Neutrophil (primary cell): ENCODE measurements around the gene AATK.

ENCODE experiments used
- H3K27ac ChIP-seq: fragments of 200-600 bp; sonication (generic); 2 replicates; pipeline ENCODE4 v1.5.1; 2016; ENCODE audit warnings: mild to moderate bottlenecking, moderate library complexity
- H3K27me3 ChIP-seq: fragments of 200-600 bp; sonication (generic); 2 replicates; pipeline ENCODE4 v1.6.0; 2016; ENCODE audit warnings: mild to moderate bottlenecking
- H3K36me3 ChIP-seq: fragments of 200-600 bp; sonication (generic); 2 replicates; pipeline ENCODE4 v1.5.1; 2017
- H3K4me1 ChIP-seq, 2 experiments: fragments of 200-600 bp in 1 of 2; sonication (generic) in 1 of 2; 1 replicate in 1 of 2; 2 replicates in 1 of 2; pipeline versions ENCODE4 v1.5.1 to v1.6.1; 2013 to 2016; ENCODE audit warnings: low read depth in 1 of 2, low read length in 1 of 2, mild to moderate bottlenecking in 1 of 2, moderate library complexity in 1 of 2; ENCODE audit not compliant: control insufficient read depth in 1 of 2, insufficient read depth in 1 of 2
- H3K4me3 ChIP-seq, 2 experiments: fragments of 200-600 bp in 1 of 2; sonication (generic) in 1 of 2; 1 replicate in 1 of 2; 2 replicates in 1 of 2; pipeline ENCODE4 v1.5.1; 2013 to 2016; ENCODE audit warnings: low read depth in 1 of 2, low read length in 1 of 2, mild to moderate bottlenecking in 1 of 2, moderate library complexity in 1 of 2
- H3K9me3 ChIP-seq: fragments of 200-600 bp; sonication (generic); 2 replicates; pipeline ENCODE4 v1.5.1; 2016
- CTCF ChIP-seq: fragments of 200-600 bp; sonication (generic); IDR thresholded peaks from 2 replicates; pipeline ENCODE4 v1.5.1; 2016; ENCODE audit warnings: antibody characterized with exemption

The AATK gene

GRCh38 chr17:81143717-81144422, 22.2 kb downstream of the AATK start:
- H3K4me3 ChIP-seq, result no peak overlapping the region
- peak overlapping the region; percentile 96 for H3K27ac ChIP-seq
- H3K36me3 ChIP-seq, result peaks cover 43% of the 10 kb centered on the region
- H3K9me3 ChIP-seq, result no peaks in the 10 kb centered on the region
- no peak for TF ChIP-seq CTCF
- H3K4me1 ChIP-seq, result peaks cover 52 to 69% of the 10 kb centered on the region in 2 experiments
- H3K27me3 ChIP-seq, result no peaks in the 10 kb centered on the region

GRCh38 chr17:81143200-81143527, 22.9 kb downstream of the AATK start:
- no peak for TF ChIP-seq CTCF

GRCh38 chr17:81142301-81143199, 23.5 kb downstream of the AATK start:
- peak overlapping the region in 1 of 2 experiments; percentile 21 for H3K4me3 ChIP-seq
- H3K27ac ChIP-seq, result peak overlapping the region; percentile 57
- TF ChIP-seq CTCF, result peak; percentile 71
- H3K27me3 ChIP-seq, result no peaks in the 10 kb centered on the region
- H3K4me1 ChIP-seq, result peaks cover 38 to 56% of the 10 kb centered on the region in 2 experiments
- peaks cover 41% of the 10 kb centered on the region for H3K36me3 ChIP-seq
- no peaks in the 10 kb centered on the region for H3K9me3 ChIP-seq

More at GRCh38 chr17:81143200-81143527, 22.9 kb downstream of the AATK start:
- peak overlapping the region in 1 of 2 experiments; percentile 21 for H3K4me3 ChIP-seq
- no peaks in the 10 kb centered on the region for H3K9me3 ChIP-seq
- no peaks in the 10 kb centered on the region for H3K27me3 ChIP-seq
- peak overlapping the region; percentile 57 for H3K27ac ChIP-seq
- peaks cover 43% of the 10 kb centered on the region for H3K36me3 ChIP-seq
- H3K4me1 ChIP-seq, result peaks cover 45 to 62% of the 10 kb centered on the region in 2 experiments

- H3K27ac ChIP-seq, result no peak overlapping the region
- H3K4me3 ChIP-seq, result no peak overlapping the region
- no peaks in the 10 kb centered on the region for H3K9me3 ChIP-seq
- H3K4me1 ChIP-seq, result peaks cover 20 to 37% of the 10 kb centered on the region in 2 experiments
- TF ChIP-seq CTCF, result no peak
- H3K36me3 ChIP-seq, result peaks cover 45% of the 10 kb centered on the region
- H3K27me3 ChIP-seq, result no peaks in the 10 kb centered on the region
Measured at GRCh38 chr17:81140695-81141094, 25.3 kb downstream of the AATK start.

- Histone ChIP-seq H3K36me3 (peaks cover 52% of the 10 kb centered on the region), H3K27ac (no peak overlapping the region), H3K4me3 (no peak overlapping the region), H3K27me3 (no peaks in the 10 kb centered on the region), H3K4me1 (peaks cover 14 to 32% of the 10 kb centered on the region in 2 experiments), H3K9me3 (no peaks in the 10 kb centered on the region)
- TF ChIP-seq CTCF, result no peak
Measured at GRCh38 chr17:81140018-81140417, 26.0 kb downstream of the AATK start.
